Measurements from ENCODE around the gene TNFRSF13B.

TNFRSF13B gene

DNA sequence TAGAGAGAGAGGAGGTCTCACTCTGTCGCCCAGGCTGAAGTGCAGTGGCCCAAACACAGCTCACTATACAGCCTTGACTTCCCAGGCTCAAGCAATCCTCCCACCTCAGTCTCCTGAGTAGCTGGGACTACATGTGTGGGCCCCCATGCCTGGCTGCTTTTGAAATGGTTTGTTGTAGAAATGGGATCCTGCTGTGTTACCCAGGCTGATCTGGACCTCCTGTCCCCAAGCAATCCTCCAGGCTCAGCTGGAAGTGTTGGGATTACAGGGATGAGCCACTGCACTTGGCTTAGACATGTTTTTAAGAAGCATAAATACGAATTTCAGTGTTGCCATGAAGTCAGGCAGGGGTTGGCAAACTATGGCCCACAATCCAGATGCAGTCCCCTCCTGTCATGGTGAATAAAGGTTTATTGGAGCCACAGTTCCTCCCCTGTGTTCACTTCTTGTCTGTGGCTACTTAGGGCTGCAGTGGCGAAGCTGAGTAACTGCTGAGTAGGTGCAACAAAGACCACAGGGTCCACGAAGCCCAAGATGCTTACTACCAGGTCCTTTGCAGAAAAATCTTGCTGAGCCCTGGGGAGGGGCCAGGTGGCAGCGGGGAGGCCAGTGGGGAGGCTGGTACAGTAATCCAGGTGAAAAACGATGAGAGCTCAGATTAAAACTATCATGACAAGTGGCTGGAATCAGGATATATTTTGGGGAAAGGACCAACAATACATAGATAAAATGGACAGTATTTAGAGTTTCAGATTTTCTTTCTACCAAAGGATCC lies 35.2 kb downstream of the TNFRSF13B start:
- no peak for DNase-seq

DNA sequence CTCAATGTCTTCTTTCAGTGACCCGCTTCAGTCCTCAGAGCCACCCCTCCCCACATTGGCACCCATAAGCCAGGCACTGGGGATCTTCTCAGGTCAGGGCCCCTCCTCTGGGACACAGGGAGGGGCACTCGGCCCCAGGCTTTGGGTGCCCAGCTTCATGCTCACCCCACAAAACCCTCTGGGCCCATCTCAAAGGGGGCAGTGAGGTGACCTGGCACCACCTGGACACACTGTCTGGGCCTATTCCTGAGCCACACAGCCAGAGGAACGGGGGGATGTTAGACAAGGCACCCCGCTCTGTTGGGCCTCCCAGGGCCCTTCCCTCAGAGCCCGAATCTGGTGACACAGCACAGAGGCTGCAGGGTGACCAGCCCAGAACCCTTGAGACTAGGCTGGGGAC lies 36.1 kb downstream of the TNFRSF13B start:
- no peak for DNase-seq

DNA sequence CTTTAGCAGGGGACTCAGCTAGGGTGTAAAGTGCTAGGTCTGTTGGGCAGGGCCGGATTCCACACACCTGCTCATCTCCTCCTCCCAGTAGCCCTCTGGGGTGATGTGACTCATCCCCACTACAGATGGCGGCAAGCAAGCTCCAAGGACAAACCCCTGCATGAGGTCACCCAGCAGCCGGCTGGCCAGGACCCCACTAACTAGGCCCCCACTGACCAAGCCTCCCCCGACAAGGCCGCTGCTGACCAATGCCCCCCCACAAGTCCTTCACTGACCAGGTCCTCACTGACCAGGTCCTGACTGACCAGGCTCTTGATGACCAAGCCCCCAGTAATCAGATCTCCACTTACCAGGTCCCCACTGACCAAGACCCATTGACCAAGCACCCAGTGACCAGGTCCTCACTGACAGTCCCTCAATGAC lies 36.7 kb downstream of the TNFRSF13B start:
- no peak for DNase-seq

DNA sequence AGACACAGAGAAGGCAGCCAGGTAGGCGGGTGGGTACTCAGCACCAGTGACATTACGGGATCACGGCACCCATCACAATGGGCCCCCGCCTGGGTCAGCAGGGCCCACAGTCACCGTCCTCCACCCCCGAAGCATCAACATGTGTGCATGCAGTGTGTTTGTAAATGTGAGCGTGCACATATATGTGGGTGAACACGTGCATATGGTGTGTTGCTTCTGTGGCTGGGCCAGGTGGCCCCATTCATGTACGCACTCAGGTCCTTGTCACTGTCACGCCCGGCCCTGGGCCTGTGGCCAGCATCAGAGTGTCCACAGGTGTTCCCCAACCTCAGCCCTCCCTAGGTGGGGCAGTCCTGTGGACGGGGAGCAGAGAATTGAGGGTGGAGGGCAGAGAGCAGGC lies 37.1 kb downstream of the TNFRSF13B start:
- DNase-seq = no peak

DNA sequence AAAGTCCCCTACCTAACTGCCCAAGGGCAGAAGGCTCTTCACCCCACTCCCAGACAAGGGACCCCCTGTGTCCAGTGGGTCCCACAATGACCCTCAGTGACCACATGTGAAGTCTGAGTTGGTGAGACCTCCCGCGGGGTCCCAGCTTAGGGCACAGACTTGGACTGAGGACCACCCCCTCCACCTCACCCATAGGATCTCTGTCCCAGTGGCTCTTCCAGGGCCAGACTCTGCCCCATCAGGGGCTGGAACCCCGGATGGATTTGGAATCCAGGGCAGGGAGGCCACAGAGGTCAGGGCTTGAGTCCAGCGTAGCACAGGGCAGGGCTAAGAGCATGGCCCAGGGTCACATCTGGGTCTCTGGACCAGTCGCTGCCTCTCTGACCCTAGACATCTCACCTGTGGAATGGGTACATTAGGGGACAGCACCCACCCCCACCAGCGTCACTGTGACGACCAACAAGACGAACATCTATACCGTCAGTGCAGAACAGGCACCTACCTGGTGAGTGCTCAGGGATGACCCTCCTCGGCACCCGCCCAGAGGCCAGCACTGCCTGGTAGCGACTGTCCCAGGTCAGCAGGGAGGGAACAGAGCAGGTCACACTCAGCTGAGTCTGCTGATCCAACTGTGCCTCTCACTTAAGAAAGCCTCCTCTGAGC lies 37.7 kb downstream of the TNFRSF13B start:
- no peak for DNase-seq

DNA sequence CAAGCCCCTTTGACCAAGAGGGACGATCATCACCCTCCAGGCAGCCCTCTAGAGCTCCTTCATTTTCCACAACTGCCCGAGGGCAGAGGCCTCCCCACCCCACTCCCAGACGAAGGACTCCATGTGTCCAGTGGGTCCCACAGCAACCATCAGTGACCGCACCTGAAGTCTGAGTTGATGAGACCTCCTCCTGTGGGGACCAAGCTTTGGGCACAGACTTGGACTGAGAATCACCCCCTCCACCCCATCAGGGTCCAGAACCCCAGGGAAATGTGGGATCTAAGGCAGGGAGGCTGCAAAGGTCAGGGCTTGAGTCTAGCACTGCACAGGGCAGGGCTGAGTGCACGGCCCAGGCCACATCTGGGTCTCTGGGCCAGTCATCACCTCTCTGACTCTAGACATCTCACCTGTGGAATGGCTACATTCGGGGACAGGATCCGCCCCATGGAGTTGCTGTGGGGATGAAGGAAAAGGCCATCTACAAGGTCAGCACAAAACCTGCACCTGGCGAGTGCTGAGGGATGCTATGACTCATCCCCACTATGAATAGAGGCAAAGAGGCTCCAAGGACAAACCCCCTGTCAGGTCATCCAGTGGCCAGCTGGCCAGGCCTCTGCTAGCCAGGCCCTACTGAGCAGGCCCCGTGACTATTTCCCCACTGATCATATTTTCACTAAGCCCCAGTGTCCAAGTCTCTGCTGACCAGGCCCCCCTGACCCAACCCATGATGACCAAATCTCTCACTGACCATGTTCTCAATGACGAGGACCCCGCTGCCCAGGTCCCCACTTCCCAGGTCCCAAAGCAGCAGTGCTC lies 38.4 kb downstream of the TNFRSF13B start:
- no peak for DNase-seq

DNA sequence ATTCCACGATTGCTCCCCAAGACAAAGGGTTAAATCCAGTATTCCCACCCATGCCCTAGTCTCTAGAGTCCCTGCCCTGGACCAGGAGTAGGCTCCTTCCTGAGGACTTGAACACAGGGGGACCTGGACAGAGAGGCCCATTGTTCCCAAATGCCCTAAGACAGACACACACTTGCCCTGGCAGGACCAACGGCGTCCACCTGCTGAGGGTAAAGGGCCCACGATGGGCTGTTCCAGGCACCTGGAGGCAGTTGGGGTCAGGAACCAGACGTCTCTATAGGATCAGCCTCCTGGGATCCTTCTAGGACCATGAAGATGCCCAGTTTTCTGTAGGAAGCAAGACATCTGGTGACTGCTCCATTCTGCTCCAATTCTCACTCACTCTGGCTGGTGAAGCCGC lies 39.3 kb downstream of the TNFRSF13B start:
- no peak for DNase-seq

DNA sequence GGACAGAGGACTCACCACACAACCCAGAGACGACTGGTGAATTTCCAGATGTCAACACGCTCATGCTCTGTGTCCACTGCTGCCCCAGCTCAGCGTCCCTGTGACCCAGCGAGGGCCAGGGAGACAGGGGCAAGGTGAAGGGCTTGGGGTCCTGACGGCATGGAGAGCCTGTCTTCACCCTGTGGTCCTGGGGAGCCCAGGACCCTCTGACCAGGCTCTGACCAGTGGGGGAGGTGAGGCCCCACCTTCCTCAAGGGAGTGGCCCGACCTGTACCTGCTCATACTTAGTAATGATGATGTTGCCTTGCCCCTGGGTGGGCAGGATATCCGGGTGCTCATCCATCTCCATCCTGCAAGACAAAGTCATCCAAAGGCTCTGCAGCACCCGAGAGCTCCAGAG lies 39.8 kb downstream of the TNFRSF13B start:
- DNase-seq = no peak

DNA sequence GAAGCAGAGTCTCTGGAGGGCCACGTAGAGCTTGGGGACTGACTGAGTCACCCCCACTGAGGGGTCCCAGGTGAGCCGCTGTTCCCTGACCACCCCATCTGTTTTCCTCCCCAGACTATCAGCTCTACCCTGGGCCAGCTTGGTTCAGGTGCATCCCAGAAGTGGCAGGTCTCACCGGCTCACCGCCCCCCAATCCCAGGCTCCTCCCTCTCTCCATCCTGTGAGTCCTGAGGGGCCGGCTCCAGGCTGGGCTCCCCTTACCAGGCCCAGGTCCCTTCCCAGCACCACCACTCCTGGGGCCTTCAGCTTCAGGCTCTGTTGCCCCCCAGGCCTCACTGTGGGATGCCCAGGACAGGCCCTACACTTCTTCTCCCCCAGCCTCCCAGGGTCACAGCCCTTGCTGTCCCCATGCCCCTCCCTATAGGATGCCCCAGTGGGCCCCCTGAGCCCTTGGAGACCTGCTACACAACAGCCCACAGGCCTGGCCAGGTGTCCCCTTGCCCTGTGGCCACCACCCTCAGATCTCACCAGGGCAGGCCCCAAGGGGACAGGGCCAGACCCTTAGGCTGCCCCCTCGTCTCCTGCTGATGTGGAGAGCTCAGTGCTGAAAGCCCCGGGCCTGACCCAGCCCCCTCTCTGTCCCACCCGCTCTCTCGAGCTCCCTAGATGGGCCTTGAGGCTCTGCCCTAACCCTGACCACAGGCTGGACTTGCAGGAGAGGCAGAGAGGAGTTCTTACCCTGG lies 40.4 kb downstream of the TNFRSF13B start:
- no peak for DNase-seq

DNA sequence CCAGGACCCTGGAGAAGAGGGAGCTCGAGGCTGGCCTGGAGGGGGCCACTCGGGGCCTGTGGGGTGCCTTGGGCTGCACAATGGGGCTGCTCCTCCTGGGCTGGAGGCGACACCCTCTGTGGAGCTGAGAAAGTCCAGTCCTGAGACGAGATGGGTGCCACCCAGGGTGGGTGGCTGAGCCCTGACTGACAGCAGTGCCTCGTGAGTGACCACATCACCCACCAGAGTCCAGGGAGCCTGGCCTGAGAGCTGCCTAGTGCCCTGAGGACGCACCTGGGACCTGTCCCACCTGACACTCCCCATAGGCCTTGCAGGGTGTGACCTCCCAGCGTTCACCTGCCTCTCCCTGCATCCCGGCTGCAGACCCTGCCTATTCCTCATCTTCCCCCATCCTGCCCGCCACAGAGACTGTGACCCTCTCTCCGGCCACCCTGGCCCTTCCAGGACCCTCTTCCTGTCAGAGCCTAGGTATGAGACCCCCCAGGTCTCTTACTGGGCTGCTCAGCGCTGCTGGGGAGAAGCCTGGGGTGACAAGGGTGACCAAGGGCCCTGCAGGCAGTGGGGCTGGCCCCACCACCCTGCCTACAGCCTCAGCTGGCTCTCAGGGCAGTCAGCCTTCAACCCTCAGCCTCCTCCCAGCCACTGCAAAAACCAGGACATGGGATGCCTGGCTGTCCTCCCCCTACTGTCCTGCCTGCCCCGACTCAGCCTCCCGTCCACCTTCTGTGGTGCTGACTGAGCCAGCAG lies 41.2 kb downstream of the TNFRSF13B start:
- DNase-seq = no peak

DNA sequence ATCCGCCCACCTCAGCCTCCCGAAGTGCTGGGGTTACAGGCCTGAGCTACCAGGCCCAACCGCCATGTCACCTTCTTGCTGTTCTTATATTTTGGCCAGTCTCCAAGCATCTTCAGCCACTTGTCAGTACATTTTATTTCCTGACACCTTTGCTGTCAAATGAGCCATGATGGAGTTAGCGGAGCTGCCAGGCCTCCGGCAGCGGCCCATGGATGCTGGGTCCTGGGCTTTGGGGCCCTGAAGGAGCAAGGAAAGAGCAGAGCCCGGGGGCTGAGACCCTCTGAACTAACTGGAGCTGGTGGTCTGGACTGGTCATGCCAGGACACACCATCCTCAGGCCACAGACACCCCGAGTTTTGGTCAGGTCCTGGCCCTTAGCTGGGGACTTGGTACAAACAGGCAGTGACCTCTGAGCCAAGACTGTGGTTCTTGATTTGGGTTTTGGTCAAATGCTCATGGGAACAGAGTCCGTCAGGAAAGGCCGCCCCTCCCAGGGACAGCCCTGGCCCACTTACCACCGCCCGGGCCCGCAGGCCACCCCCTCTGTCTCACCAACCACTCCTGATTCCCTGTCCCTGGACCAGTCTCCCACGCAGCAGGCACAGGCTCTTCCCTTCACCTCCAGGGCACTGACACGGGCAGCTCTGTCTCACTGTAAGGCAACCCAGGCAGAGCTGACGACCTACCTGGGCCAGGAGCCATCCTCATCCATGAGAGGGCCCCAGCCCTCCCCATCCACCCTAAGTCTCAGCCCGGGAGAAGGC lies 42.0 kb downstream of the TNFRSF13B start:
- no peak for DNase-seq

DNA sequence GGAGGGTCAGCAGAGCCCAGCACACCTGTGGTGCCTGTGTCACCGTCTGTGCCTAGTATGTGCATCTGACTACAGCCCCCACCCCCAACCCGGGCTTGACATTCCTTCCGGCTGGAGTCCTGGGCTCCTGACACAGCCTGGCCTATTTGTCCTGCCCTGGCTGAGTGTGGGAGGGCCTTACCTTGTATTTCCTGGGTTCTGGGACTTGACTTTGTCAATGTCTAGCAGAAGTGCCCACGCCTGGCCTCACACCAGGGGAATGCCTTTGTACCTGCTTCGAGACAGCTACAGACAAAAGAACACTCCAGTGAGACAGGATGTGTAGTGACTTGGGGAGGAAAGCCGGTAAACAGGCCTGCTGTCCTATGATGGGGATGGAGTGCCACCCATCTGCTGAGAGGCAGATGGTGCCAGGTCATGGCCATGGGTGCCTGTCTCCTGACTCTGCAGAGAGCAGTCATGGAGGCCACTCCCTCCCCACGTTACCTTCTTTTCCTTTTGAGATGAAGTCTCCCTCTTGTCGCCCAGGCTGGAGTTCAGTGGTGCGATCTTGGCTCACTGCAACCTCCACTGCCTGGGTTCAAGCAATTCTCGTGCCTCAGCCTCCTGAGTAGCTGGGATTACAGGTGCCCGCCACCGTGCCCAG lies 42.8 kb downstream of the TNFRSF13B start:
- DNase-seq = no peak

DNA sequence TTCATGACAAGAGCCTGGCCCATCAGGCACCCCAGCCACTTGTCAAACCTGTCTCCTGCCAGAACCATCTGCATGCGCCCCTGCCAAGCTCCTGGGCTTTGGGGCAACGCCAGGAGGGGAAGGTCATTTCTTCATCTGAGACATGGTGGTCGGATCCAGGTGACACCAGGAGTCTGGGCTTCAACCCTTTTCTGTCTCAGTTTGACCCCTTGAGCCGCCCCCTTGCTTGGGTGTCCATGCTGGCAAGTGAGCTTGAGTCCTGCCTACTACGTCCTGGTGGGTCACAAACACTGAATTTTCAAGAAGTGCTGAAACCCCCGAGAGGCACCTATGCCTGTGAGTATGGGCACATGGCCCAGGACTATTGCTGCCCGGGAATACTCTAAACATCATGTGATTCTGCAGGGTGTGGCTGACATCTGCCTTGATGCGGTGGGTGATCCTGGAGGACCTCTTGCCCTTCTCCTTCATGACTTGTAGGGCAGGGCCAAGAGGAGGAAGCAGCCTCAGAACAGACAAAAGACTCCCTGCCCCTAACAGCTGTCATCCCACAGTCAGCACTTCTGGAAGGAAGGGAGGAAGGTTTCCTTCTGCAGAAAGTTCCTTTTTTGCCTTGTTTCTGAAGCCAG lies 43.4 kb downstream of the TNFRSF13B start:
- no peak for DNase-seq

DNA sequence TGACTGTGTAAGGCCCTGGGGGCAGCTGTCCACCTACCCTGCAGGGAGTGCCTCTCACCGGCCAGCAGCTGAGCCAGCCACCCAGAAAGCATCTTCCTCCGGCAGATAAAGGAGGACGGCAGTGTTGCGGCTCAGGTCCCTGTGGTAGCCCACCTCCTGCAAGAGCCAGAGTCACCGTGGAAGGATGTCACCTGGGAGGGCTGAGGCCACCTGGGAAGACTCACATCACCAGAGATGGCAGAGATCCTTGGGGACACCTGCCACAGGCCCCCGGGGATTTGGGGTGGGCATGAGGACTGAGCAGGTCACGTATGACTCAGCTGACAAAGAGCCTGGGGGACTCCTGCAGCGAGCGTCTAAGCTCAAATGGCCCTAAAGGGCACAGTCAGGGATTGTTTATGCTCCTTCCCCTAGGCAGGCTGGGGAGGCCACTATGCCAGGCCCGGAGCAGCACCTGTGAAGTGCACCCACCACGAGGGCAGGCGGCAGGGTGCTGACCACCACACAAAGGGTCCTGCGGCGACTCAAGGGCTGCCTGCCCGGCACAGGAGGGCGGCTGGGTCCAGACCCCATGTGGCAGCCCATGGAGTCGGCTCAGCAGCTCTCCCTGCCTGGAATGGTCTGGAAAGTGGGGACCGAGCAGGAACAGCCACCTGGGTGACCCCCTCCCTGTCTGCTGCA lies 44.1 kb downstream of the TNFRSF13B start:
- no peak for DNase-seq

DNA sequence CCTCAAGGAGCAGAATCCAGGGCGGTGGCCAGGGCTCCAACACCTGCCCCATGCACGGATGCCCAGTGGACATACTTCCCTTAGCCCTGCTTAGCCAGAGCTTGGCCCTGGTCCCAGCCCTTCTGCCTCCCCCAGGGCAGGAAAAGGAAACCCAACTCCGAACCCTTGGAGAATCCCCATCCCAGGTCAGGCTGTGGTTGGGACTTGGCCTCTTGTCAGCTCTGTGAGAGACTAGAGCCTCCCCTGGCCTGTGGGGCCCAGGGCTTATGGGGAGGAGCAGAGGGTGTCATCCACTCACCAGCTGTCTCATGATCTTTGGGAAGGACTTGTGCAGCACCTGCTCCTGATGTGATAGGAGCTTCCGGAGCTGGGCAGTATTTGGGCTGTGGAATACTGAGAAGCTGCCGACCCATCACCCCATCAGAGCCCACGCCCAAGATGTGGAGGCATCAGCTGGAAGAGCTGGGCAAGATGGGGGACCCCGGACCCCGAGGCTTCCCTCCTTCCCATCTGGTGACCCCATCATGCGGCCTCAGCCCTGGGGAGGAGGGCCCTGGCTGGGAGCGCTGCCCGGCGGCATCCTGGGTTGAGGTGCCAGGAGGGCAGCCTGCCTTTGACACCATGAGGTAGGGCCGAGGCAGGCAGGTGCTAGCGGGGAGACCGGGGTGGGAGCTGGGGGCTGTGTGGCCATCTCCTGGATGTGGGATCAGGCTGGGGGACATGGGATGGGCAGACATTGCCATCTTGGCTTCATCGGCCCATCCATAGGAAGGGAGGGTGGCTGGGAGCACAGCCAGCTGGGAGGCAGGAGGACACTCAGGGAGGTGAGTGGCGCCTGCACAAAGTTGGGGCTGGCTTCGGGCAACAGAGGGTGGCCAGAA lies 45.1 kb downstream of the TNFRSF13B start:
- no peak for DNase-seq

DNA sequence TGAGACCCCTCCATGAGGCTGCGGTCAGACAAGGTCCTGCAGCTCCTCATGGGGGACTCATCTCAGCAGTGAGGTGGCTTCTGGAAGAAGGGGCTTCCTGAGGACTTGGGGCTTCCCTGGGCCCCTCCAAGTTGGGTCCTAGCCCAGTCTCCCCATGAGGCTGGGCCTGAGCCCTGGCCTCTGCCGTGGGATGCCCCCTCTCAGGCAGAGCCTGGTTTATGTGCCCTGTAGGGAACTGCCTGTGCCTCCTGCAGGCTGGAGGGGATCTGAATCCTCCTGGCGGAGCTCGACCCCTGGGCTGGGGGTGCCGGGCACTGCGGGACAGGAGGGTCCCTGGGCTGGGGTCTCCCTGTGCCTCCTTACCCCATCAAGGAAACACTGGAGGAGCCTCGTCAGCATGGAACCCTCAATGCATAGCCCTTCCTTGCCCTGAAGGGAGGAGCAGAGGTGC lies 45.8 kb downstream of the TNFRSF13B start:
- no peak for DNase-seq

DNA sequence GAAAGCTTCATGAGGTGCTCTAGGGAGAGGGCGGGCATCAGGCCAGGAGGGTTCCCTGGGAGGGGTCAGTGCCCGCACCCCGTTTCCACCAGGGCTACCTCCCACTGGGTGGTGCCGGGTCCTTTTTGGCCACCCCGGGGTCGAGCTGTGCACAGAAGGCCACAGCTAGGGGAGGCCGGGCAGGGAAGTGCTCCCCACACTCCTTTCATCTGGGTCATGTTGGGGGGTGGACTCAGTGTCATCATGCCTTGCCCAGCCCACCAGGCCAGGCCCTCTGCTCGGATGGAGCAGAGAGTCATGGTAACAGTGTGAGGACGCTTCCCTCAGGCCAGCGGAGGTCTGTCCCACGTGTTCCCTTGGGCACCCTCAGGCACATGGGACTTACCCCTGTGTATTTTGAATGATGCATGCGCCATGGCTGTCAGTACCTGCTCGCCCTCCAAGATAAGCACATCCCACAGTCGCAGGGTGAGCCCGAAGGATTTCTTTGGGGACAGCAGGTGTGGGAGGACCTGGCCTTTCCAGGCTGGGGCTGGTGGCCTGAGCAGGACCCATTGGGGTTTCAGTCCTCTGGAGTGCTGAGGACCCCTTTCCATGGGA lies 46.4 kb downstream of the TNFRSF13B start:
- DNase-seq = no peak

Data from stimulated activated CD4-positive, alpha-beta T cell treated with anti-CD3 and anti-CD28 coated beads, Interleukin-2, amount 100 ng/mL, for 48 hours (primary cell).